ENCODE results near the gene KRTAP3-3.

KRTAP3-3 gene

DNA sequence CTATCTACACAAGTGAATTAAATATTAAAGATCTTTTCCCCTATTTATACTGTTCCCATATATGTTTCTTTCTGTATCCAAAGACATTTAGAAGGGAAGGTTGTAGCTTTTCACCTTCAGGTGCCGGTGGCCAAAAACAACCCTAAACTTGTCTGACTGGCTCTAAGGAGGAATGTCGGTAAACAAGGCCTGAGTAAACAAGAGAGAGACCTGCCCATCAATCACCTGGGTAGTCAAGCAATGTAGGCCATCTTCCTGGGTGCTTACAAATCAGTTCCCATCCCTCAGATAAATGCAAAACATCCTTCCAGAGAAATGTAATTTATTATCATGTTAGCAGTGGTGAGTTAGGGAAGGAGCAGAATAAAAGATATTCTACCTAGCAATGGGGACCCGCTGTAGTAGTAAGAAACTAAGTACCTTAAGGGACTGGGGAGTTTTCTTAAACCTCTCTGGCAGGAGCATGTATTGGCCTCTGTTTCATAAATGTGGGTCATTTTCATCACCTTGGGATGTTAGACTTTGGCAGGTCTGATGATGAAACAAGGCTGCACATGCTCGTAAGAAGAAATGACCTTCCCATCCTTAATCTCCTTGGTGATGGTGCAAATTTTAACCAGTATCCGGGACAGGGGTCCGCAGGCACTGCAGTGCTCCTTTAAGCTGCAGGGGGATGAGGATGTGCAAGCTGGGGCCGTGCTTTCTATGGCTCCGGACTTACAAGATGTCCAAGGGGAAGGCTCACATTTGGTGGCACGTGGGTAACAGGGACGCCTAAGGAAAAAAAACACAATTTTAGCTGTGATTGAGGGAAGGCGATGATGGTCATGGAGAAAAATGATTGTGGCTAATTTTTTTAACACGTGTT, 35.6 kb downstream of the KRTAP3-3 start:
- no peak for DNase-seq (ENCODE audit: low spot score)

DNA sequence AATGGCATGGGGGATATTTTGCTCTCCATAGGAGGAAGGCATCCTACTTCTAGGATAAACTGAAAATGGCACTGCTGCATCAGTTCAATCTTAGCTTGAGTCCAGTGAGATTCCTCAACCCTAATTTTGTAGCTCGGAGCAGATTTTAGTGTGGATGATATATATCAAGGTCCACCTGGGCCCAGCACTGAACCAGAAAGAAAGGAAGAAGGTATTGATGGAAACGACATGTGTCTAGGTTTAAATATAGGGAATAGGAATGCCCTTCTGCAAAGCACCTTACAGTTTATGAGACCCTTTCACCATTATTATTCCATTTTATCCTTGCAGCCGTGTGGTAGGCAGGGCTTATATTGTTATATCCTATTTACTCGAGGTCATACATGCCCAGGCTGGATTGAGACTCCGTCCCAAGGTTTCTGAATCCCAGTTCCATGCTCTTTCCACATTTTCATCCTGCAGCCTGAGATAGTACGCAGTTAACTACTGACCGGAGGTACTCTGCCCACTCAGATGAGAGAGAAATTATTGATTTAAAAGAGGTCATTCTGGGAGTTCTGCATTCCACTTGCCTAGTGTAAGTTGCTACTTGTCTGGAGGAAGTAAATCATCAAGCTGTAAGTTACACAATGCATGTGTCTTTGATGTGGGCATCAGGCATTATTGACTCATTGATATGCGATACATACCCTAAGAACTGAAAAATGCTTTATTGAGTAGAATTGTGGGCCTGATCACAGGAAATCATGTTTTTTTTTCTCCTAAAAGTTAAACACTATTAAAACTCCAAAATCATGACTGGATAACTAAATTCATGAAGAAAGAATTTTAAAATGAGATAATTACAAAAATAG, 37.3 kb downstream of the KRTAP3-3 start:
- DNase-seq (ENCODE audit: low spot score): no peak

DNA sequence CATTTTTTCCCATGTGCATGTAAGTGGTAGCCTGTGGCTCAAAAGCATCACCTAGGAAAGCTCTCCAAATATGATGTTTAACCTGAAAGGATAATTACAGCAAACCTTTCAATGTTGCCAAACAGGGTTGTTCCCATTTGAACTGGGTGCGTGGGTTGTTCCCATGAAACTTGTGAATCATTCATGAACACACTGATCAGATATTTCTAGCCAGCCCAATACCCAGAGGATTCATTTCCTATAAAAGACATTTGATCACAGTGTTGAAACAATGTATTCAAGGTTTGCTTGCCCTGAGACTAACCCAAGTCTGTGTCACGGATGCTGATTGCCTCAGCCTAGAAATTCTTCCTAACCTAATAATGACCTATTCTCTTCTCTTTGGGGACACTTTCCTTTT, 40.1 kb downstream of the KRTAP3-3 start:
- no peak for DNase-seq (ENCODE audit: low spot score)

DNA sequence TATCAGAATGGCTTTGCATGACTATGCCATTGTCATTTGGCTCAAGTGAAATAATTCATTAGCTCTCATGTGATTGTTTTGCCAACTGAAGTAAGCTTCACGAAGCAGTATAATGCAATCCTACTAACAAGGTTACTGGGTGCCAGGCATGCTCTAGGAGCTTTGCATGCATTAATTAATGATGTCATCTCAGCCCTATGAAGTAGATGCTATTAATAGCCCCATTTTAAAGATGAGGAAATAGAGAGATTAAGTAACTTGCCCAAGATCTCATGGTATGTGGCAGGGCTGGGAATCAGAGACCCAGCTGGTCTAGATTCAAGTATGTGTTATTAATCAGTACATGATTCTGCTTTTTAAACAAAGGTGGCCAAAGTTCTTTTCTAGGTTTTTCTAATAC, 41.3 kb downstream of the KRTAP3-3 start:
- DNase-seq (ENCODE audit: low spot score): no peak

DNA sequence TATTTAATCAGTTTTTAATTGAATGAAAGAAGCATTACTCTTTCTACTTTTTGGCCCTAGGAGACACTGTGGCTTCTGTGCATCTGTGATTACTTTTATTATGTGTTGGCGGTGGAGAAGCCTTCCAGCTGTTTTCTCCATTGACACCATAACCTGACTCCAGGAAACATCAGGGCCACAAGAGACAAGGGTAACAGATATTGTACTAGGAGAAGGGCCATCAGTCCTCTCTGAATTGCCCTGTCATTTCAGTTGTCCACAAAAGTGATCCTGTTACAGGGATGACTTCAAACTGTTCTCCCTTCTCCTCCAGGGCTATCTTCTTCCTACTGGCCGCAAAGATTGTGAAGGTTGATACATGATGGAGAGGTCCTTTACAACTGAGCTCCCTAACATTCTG, 41.8 kb downstream of the KRTAP3-3 start:
- no peak for DNase-seq (ENCODE audit: low spot score)

DNA sequence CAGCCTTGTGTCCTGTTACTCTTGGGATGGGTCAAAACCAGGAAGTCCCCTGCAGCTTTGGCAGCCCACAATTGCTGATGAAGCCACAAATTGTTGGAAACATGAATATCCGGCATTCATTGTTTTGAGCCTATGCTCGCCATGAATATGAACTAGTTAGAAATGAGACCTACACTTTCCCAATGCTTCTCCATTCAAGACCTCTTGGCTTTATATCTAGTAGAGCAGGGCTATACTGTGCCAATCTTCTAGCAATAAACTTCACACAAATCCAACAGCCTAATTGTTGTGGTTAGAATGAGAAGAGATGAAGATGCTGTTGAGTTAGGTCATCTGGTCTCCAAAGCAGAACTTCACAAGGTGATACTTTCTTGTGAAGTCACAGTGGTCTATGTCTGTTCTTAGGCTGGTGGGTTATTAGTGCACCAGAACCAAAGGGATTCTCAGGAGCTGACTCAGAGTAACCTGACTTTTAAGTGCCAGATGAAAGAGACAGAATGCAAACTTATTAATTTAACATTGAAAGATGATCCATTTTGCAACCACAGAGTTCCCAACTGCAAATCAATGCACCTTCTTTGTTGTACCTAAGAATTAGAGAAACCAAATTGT, 42.8 kb downstream of the KRTAP3-3 start:
- DNase-seq (ENCODE audit: low spot score): no peak

DNA sequence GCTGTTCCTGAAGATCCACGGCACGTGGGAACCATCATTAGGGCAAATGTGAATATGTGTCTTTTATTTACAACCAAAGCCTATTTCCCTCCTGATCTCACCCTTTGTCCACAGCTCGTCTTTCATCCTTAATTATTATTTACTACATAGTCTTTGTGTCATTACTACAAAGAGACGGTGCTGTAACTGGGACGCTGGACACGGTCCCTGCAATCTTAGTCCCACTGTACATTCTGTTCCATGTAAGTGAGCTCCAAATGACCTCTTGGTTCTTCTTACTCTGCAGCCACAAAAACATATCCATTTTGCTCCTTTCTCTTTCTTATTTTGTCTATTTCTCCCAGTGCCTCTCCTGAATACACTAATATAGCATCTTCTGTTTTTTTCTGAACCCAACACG, 43.8 kb downstream of the KRTAP3-3 start:
- DNase-seq (ENCODE audit: low spot score): no peak

DNA sequence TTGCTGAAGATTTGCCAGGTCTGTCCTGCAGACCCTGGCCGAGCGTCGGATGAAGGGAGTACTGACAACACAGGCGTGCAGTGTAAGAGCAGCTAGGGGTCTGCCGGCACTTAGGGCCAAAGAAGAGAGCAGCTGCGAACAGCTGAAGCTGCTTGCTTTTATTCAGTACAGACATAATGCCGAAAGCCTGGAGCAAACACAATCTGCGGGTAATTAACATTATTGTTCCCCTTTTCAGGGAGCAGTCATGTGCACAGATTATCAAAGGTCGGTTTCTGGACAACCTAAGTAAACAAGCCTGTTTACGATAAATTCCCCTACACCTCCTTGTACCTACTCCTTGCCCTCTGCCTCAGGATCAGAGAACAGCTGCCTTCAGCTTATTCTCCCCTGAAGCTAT, 44.5 kb downstream of the KRTAP3-3 start:
- DNase-seq (ENCODE audit: low spot score): no peak

DNA sequence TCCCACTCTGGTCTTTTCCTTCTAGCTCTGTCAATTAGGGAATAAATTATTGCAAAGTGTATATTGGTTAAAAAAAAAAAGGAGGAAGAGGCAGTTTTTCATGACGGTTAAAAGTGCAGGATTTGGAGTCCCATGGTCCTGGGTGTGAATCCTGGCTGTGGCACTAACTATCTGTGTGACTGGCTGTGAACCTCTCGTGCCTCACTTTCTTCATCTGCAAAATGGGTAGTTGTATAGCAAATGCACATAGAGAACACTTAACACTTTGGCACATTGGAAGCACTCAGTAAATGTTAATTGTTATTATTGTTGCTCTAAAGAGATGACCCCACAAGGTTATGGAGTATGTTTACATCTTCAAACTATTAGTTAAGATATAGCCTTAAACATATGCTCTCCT, 46.0 kb downstream of the KRTAP3-3 start:
- no peak for DNase-seq (ENCODE audit: low spot score)

DNA sequence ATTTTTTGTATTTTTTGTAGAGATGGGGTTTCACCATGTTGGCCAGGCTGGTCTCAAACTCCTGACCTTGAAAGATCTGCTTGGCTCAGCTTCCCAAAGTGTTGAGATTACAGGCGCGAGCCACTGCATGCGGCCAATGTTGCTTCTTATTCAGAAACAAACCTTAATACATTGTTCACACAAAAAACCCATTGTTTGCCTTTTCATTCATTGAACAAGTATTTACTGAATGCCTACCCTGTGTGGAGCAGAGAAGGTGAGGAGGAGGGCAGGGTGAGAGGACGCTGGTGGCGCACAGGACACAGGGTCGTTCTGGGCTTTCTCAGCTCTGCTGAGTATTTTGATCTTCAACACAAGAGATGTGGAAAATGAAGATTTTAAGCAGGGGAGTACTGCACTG, 48.5 kb downstream of the KRTAP3-3 start:
- DNase-seq (ENCODE audit: low spot score): no peak

DNA sequence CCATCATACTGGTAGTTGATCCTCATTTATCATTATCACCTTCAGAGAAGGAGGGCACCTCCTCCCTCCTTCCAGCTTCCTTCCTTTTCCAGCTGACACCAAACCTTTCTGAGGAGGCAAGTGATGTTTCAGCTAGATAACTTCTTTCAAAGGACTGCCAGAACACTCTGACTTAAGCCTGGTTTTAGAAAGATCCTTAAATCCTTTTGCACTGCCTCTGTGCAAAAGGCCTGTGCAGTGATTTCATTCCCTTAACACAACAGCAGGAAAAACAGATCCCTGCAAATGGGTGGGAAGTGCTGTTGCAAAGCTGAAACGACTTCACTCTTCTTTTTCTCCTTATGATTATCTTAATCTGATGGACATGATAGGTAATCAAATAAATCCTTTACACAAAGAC, 49.4 kb downstream of the KRTAP3-3 start:
- DNase-seq (ENCODE audit: low spot score): no peak

All from hematopoietic multipotent progenitor cell treated with erythropoietin and hydrocortisone succinate and interleukin-3 and kit ligand, for 17 days (in vitro differentiated cells).